Measurements from ENCODE around the gene ZNF12.
A peak's percentile ranks its signal among the peaks of the same experiment; 100 is the strongest.
"Not testable (repeated sequence)": the region's sequence is repeated elsewhere in the genome, so short reads cannot be mapped to it uniquely, and the experiment has no call there.

ZNF12 gene

DNA sequence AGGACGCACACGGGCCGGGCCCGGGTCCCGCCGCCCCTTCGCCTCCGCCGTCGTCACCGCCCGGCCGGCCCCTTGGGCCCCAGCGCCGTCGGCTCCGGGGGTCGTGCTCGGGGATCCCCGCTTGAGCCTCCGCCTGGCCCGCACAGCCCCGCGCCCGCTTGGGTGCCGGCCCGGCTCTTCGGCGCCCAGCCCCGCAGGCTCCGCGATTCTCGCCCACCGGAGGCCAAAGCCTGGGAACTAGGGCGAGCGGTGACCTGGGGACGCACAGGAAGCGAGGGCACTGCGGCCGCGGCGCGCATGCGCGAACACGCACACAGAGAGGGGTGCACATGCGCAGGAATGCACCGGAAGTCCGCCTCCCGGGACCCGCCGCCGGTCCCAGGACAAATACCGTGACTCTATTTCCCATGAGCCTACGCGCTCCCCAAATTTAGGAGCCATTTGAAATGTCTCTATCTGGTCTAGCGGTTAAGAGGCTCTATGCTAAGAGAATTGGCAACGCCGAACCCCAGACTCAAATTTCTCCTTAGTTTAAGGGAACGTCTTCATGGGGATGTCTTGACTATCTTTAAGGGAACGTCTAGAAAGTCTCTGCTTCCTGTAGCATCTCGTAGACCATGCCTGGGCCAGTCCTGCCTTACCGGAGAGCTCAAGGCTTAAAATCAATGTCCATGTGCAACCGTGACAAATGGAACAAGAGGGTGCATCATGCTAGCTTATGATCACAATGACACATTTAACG, at the start of gene ZNF12:
TSS of gene ZNF12 (minus strand) at position 282 of the 742 bp plus-strand sequence. CDS start 1,774 bp downstream, outside the sequence.
- DNase-seq (ENCODE audit: low spot score): peak; percentile 99

GRCh38 chr7:6753964-6754363, 47.2 kb upstream of the ZNF12 start, which contains the start of gene RSPH10B2:
Gene RSPH10B2 (plus strand): TSS chr7:6754103. CDS start chr7:6757678, 3,575 bp downstream.
- not testable (repeated sequence) for DNase-seq (ENCODE audit: low spot score)

GRCh38 chr7:6750173-6750572, 43.4 kb upstream of the ZNF12 start:
- DNase-seq (ENCODE audit: low spot score): not testable (repeated sequence)

GRCh38 chr7:6749335-6749734, 42.6 kb upstream of the ZNF12 start:
- DNase-seq (ENCODE audit: low spot score): not testable (repeated sequence)

DNA sequence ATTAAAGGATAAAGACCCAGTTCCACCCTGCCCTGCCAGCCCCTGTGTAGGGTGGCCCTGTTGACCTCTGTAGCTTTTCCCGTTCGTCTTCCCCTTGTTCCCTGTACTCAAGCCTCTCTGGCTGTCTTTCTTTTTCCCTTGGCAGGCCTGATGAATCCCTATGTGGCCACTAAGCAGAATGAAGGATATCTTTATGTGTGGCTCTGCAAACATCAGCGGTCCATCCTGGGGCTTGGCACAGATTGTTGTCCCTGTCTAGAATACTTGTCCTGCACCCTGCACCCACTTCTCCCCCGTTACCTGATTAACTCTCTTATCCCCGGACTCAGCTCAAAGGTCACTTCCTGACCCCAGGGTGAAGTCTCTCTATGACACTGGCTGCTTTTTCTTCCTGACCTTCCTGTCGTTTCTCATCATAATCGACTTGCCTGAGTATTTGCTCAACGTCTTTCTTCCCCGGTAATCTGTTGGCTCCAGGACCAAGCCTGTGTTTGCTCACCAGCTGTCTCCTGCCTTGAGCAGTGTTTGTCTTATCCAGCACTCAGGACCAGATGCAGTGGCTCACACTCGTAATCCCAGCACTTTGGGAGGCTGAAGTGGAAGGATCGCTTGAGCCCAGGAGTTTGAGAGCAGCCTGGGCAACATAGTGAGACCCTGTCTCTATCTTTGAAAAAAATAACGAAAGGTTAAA, 37.8 kb upstream of the ZNF12 start:
- not testable (repeated sequence) for DNase-seq (ENCODE audit: low spot score)

DNA sequence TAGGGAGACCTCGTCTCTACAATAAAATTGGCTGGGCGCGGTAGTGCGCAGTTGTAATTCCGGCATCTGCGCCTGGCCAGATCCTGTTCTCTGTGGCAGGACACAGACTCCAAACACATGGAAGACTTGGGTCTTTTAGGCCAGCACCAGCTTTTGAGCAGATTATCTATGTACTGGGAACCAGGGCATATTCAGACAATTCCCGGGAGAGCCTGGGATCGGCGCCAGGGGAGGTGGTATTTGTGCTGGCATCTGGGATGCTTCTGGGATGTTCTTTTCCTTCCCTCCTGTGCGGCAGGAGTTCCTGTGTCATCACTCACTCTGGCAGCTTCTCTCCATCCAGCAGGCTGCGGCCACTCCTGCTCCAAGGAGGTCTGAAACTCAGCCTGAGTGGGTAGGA, 31.7 kb upstream of the ZNF12 start:
- not testable (repeated sequence) for DNase-seq (ENCODE audit: low spot score)

- DNase-seq (ENCODE audit: low spot score): no peak
Observed at GRCh38 chr7:6730343-6730633, 23.5 kb upstream of the ZNF12 start.

GRCh38 chr7:6729492-6730342, 23.0 kb upstream of the ZNF12 start:
- DNase-seq (ENCODE audit: low spot score): peak; percentile 95

- DNase-seq (ENCODE audit: low spot score): not testable (repeated sequence)
Observed at GRCh38 chr7:6728893-6729491, 22.2 kb upstream of the ZNF12 start.

DNA sequence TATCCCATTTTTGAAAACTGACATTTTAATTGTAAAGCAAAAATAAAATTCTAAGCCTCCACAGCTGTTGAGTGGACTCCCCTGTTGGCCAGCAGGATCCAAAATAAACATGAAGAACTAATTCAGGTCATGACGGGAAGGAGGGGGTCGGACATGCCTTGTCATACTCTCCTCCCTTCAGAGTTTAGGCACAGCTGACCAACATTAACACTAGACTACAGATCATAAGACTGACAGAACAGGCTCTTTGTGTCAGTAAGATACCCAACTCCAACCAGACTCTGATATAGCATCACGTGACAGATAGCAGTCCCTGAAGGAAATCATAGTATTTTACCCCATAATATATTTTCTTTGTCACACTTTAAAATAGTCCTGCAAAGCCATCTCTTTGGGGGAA, 20.9 kb upstream of the ZNF12 start:
- DNase-seq (ENCODE audit: low spot score): peak; percentile 39

DNA sequence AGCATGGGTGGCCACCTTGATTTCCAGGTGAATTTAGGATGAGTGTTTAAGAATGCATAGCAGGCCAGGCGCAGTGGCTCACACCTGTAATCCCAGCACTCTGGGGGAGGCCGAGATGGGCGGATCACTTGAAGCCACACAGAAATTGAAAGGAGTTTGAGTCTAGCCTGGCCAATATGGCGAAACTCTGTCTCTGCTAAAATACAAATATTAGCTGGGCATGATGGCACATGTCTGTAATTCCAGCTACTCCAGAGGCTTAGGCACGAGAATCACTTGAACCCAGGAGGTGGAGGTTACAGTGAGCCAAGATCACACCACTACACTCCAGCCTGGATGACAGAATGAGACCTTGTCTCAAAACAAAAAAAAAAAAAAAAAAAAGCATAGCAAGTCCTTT, 19.6 kb upstream of the ZNF12 start:
- not testable (repeated sequence) for DNase-seq (ENCODE audit: low spot score)

DNA sequence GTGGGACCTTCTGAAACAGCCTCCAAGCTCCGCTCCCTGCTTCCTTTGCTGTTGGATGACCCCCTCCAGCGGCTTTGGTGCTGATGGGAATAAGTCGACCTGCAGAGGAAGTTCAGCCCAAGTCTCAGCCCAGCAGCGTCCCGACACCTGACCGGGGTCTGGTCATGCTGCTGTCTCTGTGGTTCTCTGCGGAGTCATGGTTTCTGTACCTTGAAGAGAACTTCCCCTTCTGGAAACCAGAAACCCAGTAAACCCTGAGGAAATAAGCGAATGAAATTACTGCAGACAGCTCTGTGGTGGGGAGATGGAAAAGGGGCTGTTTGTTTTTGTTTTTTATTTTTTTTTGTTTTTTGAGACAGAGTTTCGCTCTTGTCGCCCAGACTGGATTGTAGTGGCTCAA, 18.3 kb upstream of the ZNF12 start:
- DNase-seq (ENCODE audit: low spot score): no peak

DNA sequence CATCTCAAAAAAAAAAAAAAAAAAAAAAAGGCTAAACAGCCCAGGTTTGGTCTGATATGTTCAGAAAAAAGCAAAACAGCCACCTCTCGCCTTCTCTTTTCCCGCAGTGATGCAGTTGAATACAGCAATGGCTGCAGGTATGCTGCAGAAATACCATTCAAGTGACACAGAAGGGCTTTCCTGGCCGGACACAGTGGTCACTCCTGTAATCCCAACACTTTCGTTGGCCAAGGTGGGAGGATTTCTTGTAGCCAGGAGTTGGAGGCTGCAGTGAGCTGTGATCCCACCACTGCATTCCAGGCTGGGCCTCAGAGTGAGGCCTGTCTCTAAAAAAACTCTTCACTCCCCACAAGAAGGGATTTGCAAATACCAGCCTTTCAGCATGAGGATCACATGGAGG, 17.6 kb upstream of the ZNF12 start:
- not testable (repeated sequence) for DNase-seq (ENCODE audit: low spot score)

DNA sequence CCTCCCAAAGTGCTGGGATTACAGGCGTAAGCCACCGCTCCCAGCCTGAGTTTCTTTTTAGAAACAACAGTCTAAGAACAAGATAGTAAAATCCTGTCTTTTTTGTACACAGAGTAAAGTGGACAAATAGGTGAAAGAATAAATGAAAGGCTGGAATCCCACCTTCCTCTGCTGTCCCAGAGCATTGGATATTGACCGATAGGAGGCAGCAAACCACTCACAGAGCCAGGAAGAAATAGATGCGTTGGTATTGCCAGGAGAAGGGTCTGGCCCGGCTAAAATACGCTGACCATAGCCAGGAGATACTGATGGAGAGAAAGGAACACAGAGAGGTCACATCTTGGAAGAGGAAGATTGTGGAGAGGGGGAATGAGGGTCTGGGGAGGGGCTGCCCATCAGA, 11.4 kb upstream of the ZNF12 start:
- no peak for DNase-seq (ENCODE audit: low spot score)

- not testable (repeated sequence) for DNase-seq (ENCODE audit: low spot score)
Observed at GRCh38 chr7:6715898-6716297, 9.2 kb upstream of the ZNF12 start.

DNA sequence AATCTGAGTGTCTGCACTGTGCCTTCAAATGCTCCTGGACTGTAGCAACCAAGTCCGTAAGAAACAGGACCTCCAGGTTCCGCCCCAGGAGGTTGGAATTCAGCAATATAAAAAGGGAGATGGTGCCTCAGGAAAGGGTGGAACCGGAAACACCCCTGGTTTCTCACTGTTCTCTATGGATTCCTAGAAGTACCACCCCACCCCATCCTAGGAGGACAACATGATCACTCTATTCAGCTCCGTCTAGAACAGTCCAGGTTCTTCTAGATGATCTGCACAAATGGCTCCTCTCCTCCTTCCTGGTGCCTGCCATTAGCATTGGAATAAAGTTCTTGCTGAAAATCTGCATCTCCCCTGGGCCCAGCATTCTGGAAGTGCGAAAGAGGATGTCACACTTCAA, 7.6 kb upstream of the ZNF12 start:
- no peak for DNase-seq (ENCODE audit: low spot score)

DNA sequence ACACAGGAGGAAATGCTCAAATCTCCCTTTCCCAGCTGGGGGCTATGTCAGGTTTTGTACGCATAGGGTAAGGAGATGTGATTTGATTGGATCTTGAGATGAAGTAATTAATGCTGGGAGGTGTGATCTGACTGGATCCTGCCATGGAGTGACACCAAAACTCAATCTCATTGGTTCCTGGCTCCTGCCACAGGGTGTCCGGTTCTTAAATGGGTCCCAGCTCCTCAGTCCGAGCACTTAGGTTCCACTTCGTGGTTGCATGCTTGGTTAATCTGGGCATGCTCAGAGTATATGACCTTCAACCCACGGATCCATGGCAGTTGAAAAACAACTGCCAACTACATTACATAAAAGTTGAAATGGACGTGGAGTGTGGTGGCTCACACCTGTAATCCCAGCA, 3.1 kb upstream of the ZNF12 start:
- no peak for DNase-seq (ENCODE audit: low spot score)

DNA sequence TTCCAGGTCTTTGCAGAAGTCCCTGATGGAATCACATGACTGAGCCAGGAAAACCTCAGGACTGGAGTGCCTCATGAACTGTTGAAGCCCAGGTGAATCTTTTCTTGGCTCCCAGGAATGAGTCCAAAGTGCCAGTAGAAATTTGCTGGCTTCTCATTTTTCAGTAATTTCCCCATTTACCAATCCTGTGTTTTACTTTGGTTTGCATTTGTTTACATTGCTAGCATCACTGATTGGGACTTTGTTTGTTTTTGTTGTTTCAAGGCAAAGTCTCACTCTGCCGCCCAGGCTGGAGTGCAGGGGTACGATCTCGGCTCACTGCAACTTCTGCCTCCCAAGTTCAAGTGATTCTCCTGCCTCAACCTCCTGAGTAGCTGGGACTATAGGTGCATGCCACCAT, 1.6 kb upstream of the ZNF12 start:
- no peak for DNase-seq (ENCODE audit: low spot score)

DNA sequence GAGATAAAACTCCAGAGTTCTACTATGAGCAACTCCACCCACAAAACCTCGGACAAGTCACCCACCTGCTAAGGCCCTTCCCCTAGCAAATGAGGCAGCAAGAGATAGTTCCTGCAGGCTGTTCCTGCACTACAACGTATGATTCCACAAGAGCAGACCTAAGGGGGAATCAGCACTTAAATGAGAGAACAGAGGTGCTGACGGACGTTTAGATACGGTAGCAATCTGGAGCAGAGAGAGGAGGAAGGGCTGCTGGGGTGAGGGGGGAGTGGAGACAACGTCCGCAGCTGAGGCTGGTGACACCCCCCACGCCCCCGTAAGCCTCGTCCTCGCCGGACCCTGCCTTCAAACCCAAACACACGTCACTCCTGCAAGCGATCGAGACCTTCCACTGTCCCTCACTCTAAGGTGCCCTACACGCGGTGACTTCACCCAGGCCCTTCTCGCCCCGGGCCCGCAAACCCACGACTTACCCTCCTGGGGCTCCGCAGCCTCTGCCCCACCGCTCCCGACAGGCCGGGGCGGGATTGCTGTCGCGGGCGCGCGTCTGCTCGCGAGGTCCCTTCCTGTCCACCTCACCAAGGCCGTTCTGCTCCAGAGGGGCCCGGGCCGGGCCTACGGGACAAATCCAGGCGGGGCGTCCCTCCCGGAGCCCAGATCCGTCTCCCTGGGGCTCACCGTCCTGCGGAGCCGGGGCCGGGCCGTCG, 635 bp downstream of the ZNF12 start:
- DNase-seq (ENCODE audit: low spot score): peak; percentile 25

GRCh38 chr7:6701860-6702259, 4.9 kb downstream of the ZNF12 start:
- DNase-seq (ENCODE audit: low spot score): no peak

DNA sequence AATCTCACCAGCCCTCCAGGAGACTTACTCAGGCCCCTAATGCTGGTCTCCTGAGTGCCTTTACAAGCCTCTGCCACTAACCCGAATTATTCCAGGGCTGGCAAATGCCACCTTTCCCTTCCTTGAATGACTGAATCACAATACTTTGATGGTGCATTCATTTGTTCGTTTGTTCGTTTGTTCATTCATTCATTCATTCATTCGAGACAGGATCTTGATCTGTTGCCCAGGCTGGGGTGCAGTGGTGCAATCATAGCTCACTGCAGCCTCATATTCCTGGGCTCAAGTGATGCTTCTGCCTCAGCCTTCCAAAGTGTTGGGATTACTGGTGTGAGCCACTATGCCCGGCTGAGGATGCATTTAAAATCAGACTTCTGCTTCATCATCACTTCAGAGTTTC, 6.0 kb downstream of the ZNF12 start:
- DNase-seq (ENCODE audit: low spot score): no peak

All from COLO829 (cell line).